Suprapubic skin (tissue), 4 donors: Measurements from ENCODE around the gene SMC5.

Source experiments
- EP300 ChIP-seq: sonication (generic); formaldehyde crosslinking; IDR thresholded peaks from one replicate; pipeline ENCODE4 v1.6.1; 2017; ENCODE audit warnings: antibody characterized with exemption
- POLR2A ChIP-seq, 2 donors: fragments of 450-650 bp; IDR thresholded peaks; one replicate each; pipeline ENCODE4 v1.6.1; 2017; ENCODE audit warnings: antibody characterized with exemption in 2 of 2, mild to moderate bottlenecking in 2 of 2, moderate library complexity in 2 of 2
- POLR2AphosphoS5 ChIP-seq, 3 donors: sonication (generic); formaldehyde crosslinking; IDR thresholded peaks; one replicate each; pipeline ENCODE4 v1.6.1; 2017; ENCODE audit warnings: antibody characterized with exemption in 3 of 3
- TF ChIP-seq, protein P1 (sequence below), 2 donors: fragments of 200-600 bp in 1 of 2; fragments of 450-650 bp in 1 of 2; sonication (generic) in 1 of 2; IDR thresholded peaks; one replicate each; pipeline ENCODE4 v1.5.1; 2016 to 2019; ENCODE audit warnings: antibody characterized with exemption in 2 of 2, mild to moderate bottlenecking in 1 of 2, moderate library complexity in 1 of 2

- no peak for TF ChIP-seq POLR2AphosphoS5 (IDR thresholded peaks at IDR 0.05)
- TF ChIP-seq, protein P1, sequence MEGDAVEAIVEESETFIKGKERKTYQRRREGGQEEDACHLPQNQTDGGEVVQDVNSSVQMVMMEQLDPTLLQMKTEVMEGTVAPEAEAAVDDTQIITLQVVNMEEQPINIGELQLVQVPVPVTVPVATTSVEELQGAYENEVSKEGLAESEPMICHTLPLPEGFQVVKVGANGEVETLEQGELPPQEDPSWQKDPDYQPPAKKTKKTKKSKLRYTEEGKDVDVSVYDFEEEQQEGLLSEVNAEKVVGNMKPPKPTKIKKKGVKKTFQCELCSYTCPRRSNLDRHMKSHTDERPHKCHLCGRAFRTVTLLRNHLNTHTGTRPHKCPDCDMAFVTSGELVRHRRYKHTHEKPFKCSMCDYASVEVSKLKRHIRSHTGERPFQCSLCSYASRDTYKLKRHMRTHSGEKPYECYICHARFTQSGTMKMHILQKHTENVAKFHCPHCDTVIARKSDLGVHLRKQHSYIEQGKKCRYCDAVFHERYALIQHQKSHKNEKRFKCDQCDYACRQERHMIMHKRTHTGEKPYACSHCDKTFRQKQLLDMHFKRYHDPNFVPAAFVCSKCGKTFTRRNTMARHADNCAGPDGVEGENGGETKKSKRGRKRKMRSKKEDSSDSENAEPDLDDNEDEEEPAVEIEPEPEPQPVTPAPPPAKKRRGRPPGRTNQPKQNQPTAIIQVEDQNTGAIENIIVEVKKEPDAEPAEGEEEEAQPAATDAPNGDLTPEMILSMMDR (IDR thresholded peaks at IDR 0.05), result no peak
- TF ChIP-seq EP300, result no peak
- TF ChIP-seq POLR2A (IDR thresholded peaks at IDR 0.05), result no peak
Measured at GRCh38 chr9:70232476-70232875, 26.3 kb upstream of the SMC5 start.
